Esophagus muscularis mucosa (tissue), 4 donors: ENCODE results near the gene DZIP1. TPM values are rescaled to one million over a fixed set of nuclear protein-coding genes. Genes with fewer than 3 reads are reported as not detected.

Experiments used
- DNase-seq: peaks from one replicate; pipeline ENCODE4 v3.0.0-alpha.2; 2017; ENCODE audit errors: extremely low spot score
- H3K27ac ChIP-seq, 4 donors: fragments of 200-600 bp; sonication (generic); replicated peaks in 1 of 4; 1 replicate in 3 of 4; 2 replicates in 1 of 4; pipeline ENCODE4 v1.5.1; 2016 to 2019; ENCODE audit warnings: mild to moderate bottlenecking in 1 of 4
- H3K27me3 ChIP-seq, 4 donors: fragments of 200-600 bp; sonication (generic); one replicate each; pipeline versions ENCODE4 v1.5.1 to v1.6.0; 2016 to 2019
- H3K36me3 ChIP-seq, 4 donors: fragments of 200-600 bp; sonication (generic); one replicate each; pipeline ENCODE4 v1.5.1; 2016 to 2019
- H3K4me1 ChIP-seq, 4 donors: fragments of 200-600 bp; sonication (generic); one replicate each; pipeline ENCODE4 v1.5.1; 2016 to 2019
- H3K4me3 ChIP-seq, 4 donors: fragments of 200-600 bp; sonication (generic); 1 replicate in 2 of 4; 2 replicates in 2 of 4; pipeline ENCODE4 v1.5.1; 2016 to 2019; ENCODE audit warnings: mild to moderate bottlenecking in 4 of 4, moderate library complexity in 1 of 4
- H3K9me3 ChIP-seq, 4 donors: fragments of 200-600 bp; sonication (generic); 1 replicate in 3 of 4; 2 replicates in 1 of 4; pipeline ENCODE4 v1.5.1; 2016 to 2019
- EP300 ChIP-seq: sonication (generic); formaldehyde crosslinking; IDR thresholded peaks from one replicate; pipeline ENCODE4 v1.6.1; 2017; ENCODE audit warnings: antibody characterized with exemption
- POLR2A ChIP-seq: fragments of 450-650 bp; IDR thresholded peaks from one replicate; pipeline ENCODE4 v1.6.1; 2017; ENCODE audit warnings: antibody characterized with exemption, moderate library complexity, mild to moderate bottlenecking, low read depth
- POLR2AphosphoS5 ChIP-seq, 2 donors: sonication (generic); formaldehyde crosslinking; IDR thresholded peaks; one replicate each; pipeline ENCODE4 v1.6.1; 2017; ENCODE audit warnings: antibody characterized with exemption in 2 of 2
- WGBS: methylation state at CpG from one replicate; pipeline ENCODE4 v1.1.5; 2018; 5-methylcytosine and 5-hydroxymethylcytosine counted together
- intact Hi-C: fragments of 100-400 bp; cut with DNase I; formaldehyde crosslinking; loops from one replicate; pipeline ENCODE4 v1.15.1; 2023
- total RNA-seq, 4 donors: library from RNA; depleted of rRNA; stranded (reverse); fragments of >200 nt; gene quantifications; one replicate each; pipeline versions ENCODE4 v1.1.0 to v1.2.1, GENCODE V29; 2016
- TF ChIP-seq, protein P1 (sequence below), 3 experiments: fragments of 200-600 bp in 2 of 3; fragments of 450-650 bp in 1 of 3; sonication (generic) in 2 of 3; IDR thresholded peaks; one replicate each; pipeline ENCODE4 v1.5.1; 2017 to 2019; ENCODE audit warnings: antibody characterized with exemption in 3 of 3, mild to moderate bottlenecking in 2 of 3, moderate library complexity in 1 of 3

Gene DZIP1
- total RNA-seq, 4 donors from 2014 or later = 14.5 to 31.3 (median 22.2) TPM

GRCh38 chr13:95626768-95627167 lies 17.7 kb downstream of the DZIP1 start:
- no peak for DNase-seq
- intact Hi-C loops = loop anchor here (5.0 kb wide), 1 partner anchor 36 kb away; no protein-coding TSS in a partner anchor
- peaks cover 0 to 8% (median 0%) of the 10 kb centered on the region in 4 donors for H3K9me3 ChIP-seq

DNA sequence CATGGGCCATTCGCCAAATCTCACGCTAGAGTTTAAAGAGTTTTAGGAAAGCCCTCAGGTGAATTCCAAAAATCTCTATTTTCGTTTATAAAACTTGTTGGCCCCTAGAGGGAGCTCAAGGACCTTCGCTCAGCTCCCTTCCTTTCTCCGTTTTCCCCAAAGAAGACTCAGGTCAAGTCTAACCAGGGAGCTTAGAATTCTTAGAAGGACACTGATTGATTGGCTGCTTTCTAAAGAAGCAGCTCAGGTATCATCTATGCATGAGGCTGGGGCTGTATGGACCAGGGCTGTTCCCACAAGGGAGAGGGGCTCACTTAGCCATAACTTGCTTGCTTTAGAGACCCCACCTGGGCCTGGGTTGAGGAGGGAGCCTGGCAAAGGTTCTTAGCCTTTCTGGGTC lies 20.5 kb downstream of the DZIP1 start:
- peaks cover 0 to 8% (median 0%) of the 10 kb centered on the region in 4 donors for H3K9me3 ChIP-seq
- intact Hi-C loops = loop anchor here (2.0 kb wide), 1 partner anchor 211 kb away; no protein-coding TSS in a partner anchor

More at GRCh38 chr13:95626768-95627167, 17.7 kb downstream of the DZIP1 start:
- Histone ChIP-seq H3K4me3 (no peak overlapping the region), H3K36me3 (peaks cover 0 to 54% (median 30%) of the 10 kb centered on the region in 4 donors), H3K27me3 (no peaks in the 10 kb centered on the region), H3K27ac (no peak overlapping the region), H3K4me1 (no peaks in the 10 kb centered on the region)
- TF ChIP-seq EP300 (no peak), POLR2A (no peak), POLR2AphosphoS5 (IDR thresholded peaks at IDR 0.05) (no peak)
- TF ChIP-seq, protein P1, sequence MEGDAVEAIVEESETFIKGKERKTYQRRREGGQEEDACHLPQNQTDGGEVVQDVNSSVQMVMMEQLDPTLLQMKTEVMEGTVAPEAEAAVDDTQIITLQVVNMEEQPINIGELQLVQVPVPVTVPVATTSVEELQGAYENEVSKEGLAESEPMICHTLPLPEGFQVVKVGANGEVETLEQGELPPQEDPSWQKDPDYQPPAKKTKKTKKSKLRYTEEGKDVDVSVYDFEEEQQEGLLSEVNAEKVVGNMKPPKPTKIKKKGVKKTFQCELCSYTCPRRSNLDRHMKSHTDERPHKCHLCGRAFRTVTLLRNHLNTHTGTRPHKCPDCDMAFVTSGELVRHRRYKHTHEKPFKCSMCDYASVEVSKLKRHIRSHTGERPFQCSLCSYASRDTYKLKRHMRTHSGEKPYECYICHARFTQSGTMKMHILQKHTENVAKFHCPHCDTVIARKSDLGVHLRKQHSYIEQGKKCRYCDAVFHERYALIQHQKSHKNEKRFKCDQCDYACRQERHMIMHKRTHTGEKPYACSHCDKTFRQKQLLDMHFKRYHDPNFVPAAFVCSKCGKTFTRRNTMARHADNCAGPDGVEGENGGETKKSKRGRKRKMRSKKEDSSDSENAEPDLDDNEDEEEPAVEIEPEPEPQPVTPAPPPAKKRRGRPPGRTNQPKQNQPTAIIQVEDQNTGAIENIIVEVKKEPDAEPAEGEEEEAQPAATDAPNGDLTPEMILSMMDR (IDR thresholded peaks at IDR 0.05) = no peak

DNA sequence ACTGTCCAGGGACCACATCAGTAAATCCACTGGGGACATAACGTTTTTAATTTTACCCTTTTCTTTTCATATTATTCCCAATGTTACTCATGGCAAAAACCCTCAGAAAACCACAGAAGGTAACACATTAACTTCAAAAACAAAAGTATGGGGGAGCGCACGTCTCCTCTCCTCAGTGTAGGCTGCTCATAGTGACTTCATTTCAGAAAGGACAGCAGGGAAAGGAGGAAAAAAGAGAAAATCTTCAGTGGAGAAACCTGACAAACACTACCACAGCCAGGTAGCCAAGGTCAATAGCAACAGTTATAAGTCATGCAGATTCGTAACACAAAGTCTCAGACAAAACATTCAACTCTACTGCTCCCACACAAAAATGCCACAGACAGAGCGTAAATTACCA lies 21.4 kb downstream of the DZIP1 start:
- Histone ChIP-seq H3K4me1 (peaks cover 0 to 5% (median 0%) of the 10 kb centered on the region in 4 donors), H3K9me3 (peaks cover 0 to 8% (median 0%) of the 10 kb centered on the region in 4 donors), H3K27ac (no peak overlapping the region), H3K36me3 (peaks cover 5 to 52% (median 25%) of the 10 kb centered on the region in 4 donors), H3K4me3 (no peak overlapping the region), H3K27me3 (no peaks in the 10 kb centered on the region)
- intact Hi-C loops = no loop called here
- TF ChIP-seq POLR2AphosphoS5 (IDR thresholded peaks at IDR 0.05) (no peak), EP300 (no peak), POLR2A (no peak)
- TF ChIP-seq, protein P1 (IDR thresholded peaks at IDR 0.05) = no peak
- DNase-seq = peak; percentile 24
- WGBS = 64% methylated on average over 5 of the region's 5 CpGs

More for the DNA sequence above, 20.5 kb downstream of the DZIP1 start:
- H3K4me3 ChIP-seq = no peak overlapping the region
- H3K36me3 ChIP-seq = peaks cover 5 to 55% (median 28%) of the 10 kb centered on the region in 4 donors
- no peak for TF ChIP-seq EP300
- TF ChIP-seq, protein P1 (IDR thresholded peaks at IDR 0.05) = peak; percentile 55 to 65 (median 64)
- no peak for TF ChIP-seq POLR2AphosphoS5 (IDR thresholded peaks at IDR 0.05)
- TF ChIP-seq POLR2A = no peak
- H3K27me3 ChIP-seq = no peaks in the 10 kb centered on the region
- peak; percentile 7 for DNase-seq
- H3K27ac ChIP-seq = no peak overlapping the region
- 14% methylated on average over 5 of the region's 5 CpGs for WGBS
- H3K4me1 ChIP-seq = peaks cover 0 to 5% (median 0%) of the 10 kb centered on the region in 4 donors

- Histone ChIP-seq H3K27ac (no peak overlapping the region), H3K27me3 (no peaks in the 10 kb centered on the region), H3K36me3 (peaks cover 5 to 65% (median 24%) of the 10 kb centered on the region in 4 donors), H3K4me1 (peaks cover 0 to 5% (median 0%) of the 10 kb centered on the region in 4 donors), H3K4me3 (no peak overlapping the region), H3K9me3 (no peaks in the 10 kb centered on the region)
- 87% methylated on average over 10 of the region's 10 CpGs for WGBS
- intact Hi-C loops = no loop called here
- peak; percentile 60 for DNase-seq
- no peak for TF ChIP-seq POLR2A
- TF ChIP-seq POLR2AphosphoS5 (IDR thresholded peaks at IDR 0.05) = no peak
- TF ChIP-seq EP300 = no peak
- TF ChIP-seq, protein P1 (IDR thresholded peaks at IDR 0.05) = no peak
Measured at GRCh38 chr13:95620825-95621498, 23.5 kb downstream of the DZIP1 start.
